ENCODE data around the gene NLRP10.

DNA sequence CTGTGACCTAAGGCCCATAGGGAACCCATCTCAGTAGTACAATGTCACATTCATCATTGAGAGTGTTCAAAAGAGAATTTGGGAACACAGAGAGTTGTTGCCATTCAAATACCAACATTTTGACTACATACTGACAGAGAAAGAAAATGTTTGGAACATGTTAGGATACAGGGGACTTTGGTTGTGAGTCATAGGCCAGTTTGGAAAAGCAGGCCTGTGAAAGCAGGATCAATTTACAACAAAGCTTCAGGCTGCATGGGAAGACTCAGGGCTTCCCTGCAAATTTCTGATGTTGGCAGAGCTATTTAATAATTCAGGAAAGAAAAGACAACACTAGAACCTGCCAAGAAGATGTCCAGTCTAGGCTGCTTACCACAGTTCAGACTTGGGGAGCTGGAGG, 374 bp downstream of the NLRP10 start:
- no peak for TF ChIP-seq TAF1 (IDR thresholded peaks at IDR 0.05; ENCODE audit: borderline replicate concordance, low read depth, low read length)
- TF ChIP-seq, protein P1, sequence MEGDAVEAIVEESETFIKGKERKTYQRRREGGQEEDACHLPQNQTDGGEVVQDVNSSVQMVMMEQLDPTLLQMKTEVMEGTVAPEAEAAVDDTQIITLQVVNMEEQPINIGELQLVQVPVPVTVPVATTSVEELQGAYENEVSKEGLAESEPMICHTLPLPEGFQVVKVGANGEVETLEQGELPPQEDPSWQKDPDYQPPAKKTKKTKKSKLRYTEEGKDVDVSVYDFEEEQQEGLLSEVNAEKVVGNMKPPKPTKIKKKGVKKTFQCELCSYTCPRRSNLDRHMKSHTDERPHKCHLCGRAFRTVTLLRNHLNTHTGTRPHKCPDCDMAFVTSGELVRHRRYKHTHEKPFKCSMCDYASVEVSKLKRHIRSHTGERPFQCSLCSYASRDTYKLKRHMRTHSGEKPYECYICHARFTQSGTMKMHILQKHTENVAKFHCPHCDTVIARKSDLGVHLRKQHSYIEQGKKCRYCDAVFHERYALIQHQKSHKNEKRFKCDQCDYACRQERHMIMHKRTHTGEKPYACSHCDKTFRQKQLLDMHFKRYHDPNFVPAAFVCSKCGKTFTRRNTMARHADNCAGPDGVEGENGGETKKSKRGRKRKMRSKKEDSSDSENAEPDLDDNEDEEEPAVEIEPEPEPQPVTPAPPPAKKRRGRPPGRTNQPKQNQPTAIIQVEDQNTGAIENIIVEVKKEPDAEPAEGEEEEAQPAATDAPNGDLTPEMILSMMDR (IDR thresholded peaks at IDR 0.05) = no peak
- TF ChIP-seq, protein P2, sequence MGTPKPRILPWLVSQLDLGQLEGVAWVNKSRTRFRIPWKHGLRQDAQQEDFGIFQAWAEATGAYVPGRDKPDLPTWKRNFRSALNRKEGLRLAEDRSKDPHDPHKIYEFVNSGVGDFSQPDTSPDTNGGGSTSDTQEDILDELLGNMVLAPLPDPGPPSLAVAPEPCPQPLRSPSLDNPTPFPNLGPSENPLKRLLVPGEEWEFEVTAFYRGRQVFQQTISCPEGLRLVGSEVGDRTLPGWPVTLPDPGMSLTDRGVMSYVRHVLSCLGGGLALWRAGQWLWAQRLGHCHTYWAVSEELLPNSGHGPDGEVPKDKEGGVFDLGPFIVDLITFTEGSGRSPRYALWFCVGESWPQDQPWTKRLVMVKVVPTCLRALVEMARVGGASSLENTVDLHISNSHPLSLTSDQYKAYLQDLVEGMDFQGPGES (IDR thresholded peaks at IDR 0.05; ENCODE audit: low read depth, low read length) = no peak
- no peak for TF ChIP-seq POLR2AphosphoS5 (IDR thresholded peaks at IDR 0.05; ENCODE audit: low read depth, low read length)
- no peak for TF ChIP-seq EZH2phosphoT487 (IDR thresholded peaks at IDR 0.05; ENCODE audit: borderline replicate concordance, low read depth)
- peak; percentile 63; the same call in 1 of the 2 replicates for TF ChIP-seq FOSL2 (IDR thresholded peaks at IDR 0.05; ENCODE audit: borderline replicate concordance, low read depth)
- no peak for TF ChIP-seq SMC3 (IDR thresholded peaks at IDR 0.05; ENCODE audit: low read depth, low read length)
- no peak for TF ChIP-seq GATA2 (CRISPR knock-in tag; IDR thresholded peaks at IDR 0.05)
- no peak for TF ChIP-seq YY1 (IDR thresholded peaks at IDR 0.05; ENCODE audit: low read depth)
- TF ChIP-seq, protein P3, sequence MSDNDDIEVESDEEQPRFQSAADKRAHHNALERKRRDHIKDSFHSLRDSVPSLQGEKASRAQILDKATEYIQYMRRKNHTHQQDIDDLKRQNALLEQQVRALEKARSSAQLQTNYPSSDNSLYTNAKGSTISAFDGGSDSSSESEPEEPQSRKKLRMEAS (IDR thresholded peaks at IDR 0.05; ENCODE audit: low read depth) = no peak; the same call in 1 of the 2 replicates
- peak; percentile 59 for TF ChIP-seq TCF12 (IDR thresholded peaks at IDR 0.05)
- TF ChIP-seq NRF1 (IDR thresholded peaks at IDR 0.05; ENCODE audit: low read depth, low read length) = no peak

Measured in SK-N-SH (cell line).